NT2/D1 (cell line): ENCODE data around the gene PATJ.

Experiments
- YY1 ChIP-seq: IDR thresholded peaks from 2 replicates; pipeline ENCODE4 v1.6.1; 2011; ENCODE audit not compliant: insufficient read length, insufficient read depth
- ZNF274 ChIP-seq: IDR thresholded peaks from 2 replicates; pipeline ENCODE4 v1.6.1; 2011; ENCODE audit warnings: mild to moderate bottlenecking, low read depth, low read length

GRCh38 chr1:62068416-62068843 lies 326.1 kb downstream of the PATJ start:
- TF ChIP-seq YY1 (no peak), ZNF274 (no peak)
